HCT116 (cell line): ENCODE data around the gene ARMC8. TPM values are rescaled to one million over a fixed set of nuclear protein-coding genes. Genes with fewer than 3 reads are reported as not detected.

Source experiments
- ATAC-seq: fragments of 200-7000 bp; cut with Tn5 transposase; 2 replicates; pipeline ENCODE4 v1.9.1; 2020; ENCODE audit warnings: mild to moderate bottlenecking, moderate library complexity
- BruUV-seq: library from RNA; stranded (reverse); fragments of 400-500 nt; replicated peaks from 2 replicates; lab custom pipeline; 2021; lab: Mats Ljungman, UMichigan
- CTCF ChIA-PET: fragments of 300-600 bp; sonication (Branson Sonifier 250); formaldehyde crosslinking; loops from one replicate; lab custom pipeline; 2021; ENCODE audit warnings: antibody characterized with exemption; lab: Charles Lee
- POLR2A ChIA-PET: fragments of 300-600, 350-600 bp; sonication (Branson Sonifier 250); formaldehyde crosslinking; loops from one replicate; lab custom pipeline; 2021; ENCODE audit warnings: antibody characterized with exemption; lab: Charles Lee
- RAD21 ChIA-PET, 2 experiments: fragments of 300-600 bp; sonication (Branson Sonifier 250); formaldehyde crosslinking; loops; one replicate each; lab custom pipeline; 2023; ENCODE audit warnings: low total read pairs in 2 of 2; ENCODE audit not compliant: uncharacterized antibody in 2 of 2, unreplicated experiment in 2 of 2, low non-redundant PET in 1 of 2; lab: Charles Lee
- DNase-seq: peaks from one replicate; pipeline ENCODE4 v3.0.0-alpha.2; 2010; ENCODE audit warnings: low read depth, low spot score
- H2AFZ ChIP-seq: fragments of 200-600 bp; shearing (Covaris generic), sonication (generic); 2 replicates; pipeline ENCODE4 v1.6.1; 2017; ENCODE audit warnings: low read depth, mixed run types, mixed read lengths, antibody characterized with exemption, low read length; ENCODE audit not compliant: poor library complexity, severe bottlenecking
- H3K27ac ChIP-seq: 2 replicates; pipeline ENCODE4 v1.5.1; 2012; ENCODE audit warnings: low read depth, low read length
- H3K27me3 ChIP-seq: fragments of 200-600 bp; sonication (generic); 2 replicates; pipeline ENCODE4 v1.6.1; 2016; ENCODE audit warnings: mixed run types, low read length, mixed read lengths; ENCODE audit not compliant: insufficient read depth
- H3K36me3 ChIP-seq, 2 experiments: fragments of 200-500 bp in 1 of 2; fragments of 200-600 bp in 1 of 2; sonication (Bioruptor generic) in 1 of 2; sonication (generic) in 1 of 2; 2 replicates each; pipeline versions ENCODE4 v1.5.1 to v1.6.1; 2014 to 2016; ENCODE audit warnings: low read length in 2 of 2, inconsistent platforms in 1 of 2, mixed read lengths in 1 of 2, mixed run types in 1 of 2; ENCODE audit not compliant: insufficient read depth in 2 of 2, control insufficient read depth in 1 of 2
- H3K4me1 ChIP-seq, 2 experiments: fragments of 200-600 bp in 1 of 2; sonication (generic) in 1 of 2; 2 replicates each; pipeline versions ENCODE4 v1.5.1 to v1.6.1; 2012 to 2017; ENCODE audit warnings: low read length in 2 of 2, inconsistent platforms in 1 of 2, mild to moderate bottlenecking in 1 of 2, mixed read lengths in 1 of 2, mixed run types in 1 of 2, moderate library complexity in 1 of 2; ENCODE audit not compliant: insufficient read depth in 2 of 2, control insufficient read depth in 1 of 2
- H3K4me2 ChIP-seq: fragments of 200-600 bp; sonication (generic); 2 replicates; pipeline ENCODE4 v1.6.1; 2017; ENCODE audit warnings: mixed run types, low read length, mixed read lengths
- H3K4me3 ChIP-seq, 2 experiments: fragments of 200-600 bp in 1 of 2; sonication (generic) in 1 of 2; replicated peaks in 1 of 2; 2 replicates each; pipeline ENCODE4 v1.5.1; 2011 to 2016; ENCODE audit warnings: low read length in 2 of 2, control low read depth in 1 of 2, low read depth in 1 of 2, mild to moderate bottlenecking in 1 of 2, mixed read lengths in 1 of 2, mixed run types in 1 of 2
- H3K79me2 ChIP-seq: fragments of 200-600 bp; sonication (generic); 2 replicates; pipeline ENCODE4 v1.6.1; 2017; ENCODE audit warnings: mild to moderate bottlenecking, mixed run types, low read length, moderate library complexity, mixed read lengths; ENCODE audit not compliant: insufficient read depth
- H3K9ac ChIP-seq: fragments of 200-600 bp; sonication (generic); 2 replicates; pipeline ENCODE4 v1.6.1; 2016; ENCODE audit warnings: low read length, mixed read lengths
- H3K9me2 ChIP-seq: fragments of 200-600 bp; sonication (generic), shearing (Covaris generic); 2 replicates; pipeline ENCODE4 v1.6.1; 2017; ENCODE audit warnings: mixed run types, mild to moderate bottlenecking, moderate library complexity; ENCODE audit not compliant: insufficient read depth
- H3K9me3 ChIP-seq, 2 experiments: fragments of 200-500 bp in 1 of 2; fragments of 200-600 bp in 1 of 2; sonication (Bioruptor generic) in 1 of 2; sonication (generic) in 1 of 2; 2 replicates each; pipeline ENCODE4 v1.6.1; 2014 to 2017; ENCODE audit warnings: low read length in 2 of 2, mixed read lengths in 2 of 2, inconsistent platforms in 1 of 2, low read depth in 1 of 2, mild to moderate bottlenecking in 1 of 2, mixed run types in 1 of 2, moderate library complexity in 1 of 2; ENCODE audit not compliant: control insufficient read depth in 1 of 2, insufficient read depth in 1 of 2
- H4K20me1 ChIP-seq: fragments of 200-600 bp; sonication (generic), shearing (Covaris generic); 2 replicates; pipeline ENCODE4 v1.6.1; 2017; ENCODE audit warnings: mixed run types, mild to moderate bottlenecking, moderate library complexity; ENCODE audit not compliant: insufficient read depth
- ATF3 ChIP-seq: IDR thresholded peaks from 2 replicates; pipeline ENCODE4 v1.6.1; 2012
- CBX3 ChIP-seq: IDR thresholded peaks from 2 replicates; pipeline ENCODE4 v1.6.1; 2012; ENCODE audit warnings: low read depth
- EGR1 ChIP-seq: IDR thresholded peaks from 2 replicates; pipeline ENCODE4 v1.6.1; 2012; ENCODE audit warnings: low read depth
- ELF1 ChIP-seq: IDR thresholded peaks from 2 replicates; pipeline ENCODE4 v1.6.1; 2012; ENCODE audit warnings: low read depth, borderline replicate concordance
- EZH2phosphoT487 ChIP-seq: fragments of 200-600 bp; IDR thresholded peaks from 2 replicates; pipeline ENCODE4 v1.6.1; 2018; ENCODE audit warnings: antibody characterized with exemption, borderline replicate concordance
- FOSL1 ChIP-seq: IDR thresholded peaks from 2 replicates; pipeline ENCODE4 v1.6.1; 2012; ENCODE audit warnings: low read depth
- JUND ChIP-seq: IDR thresholded peaks from 2 replicates; pipeline ENCODE4 v1.6.1; 2012
- POLR2A ChIP-seq: IDR thresholded peaks from 2 replicates; pipeline ENCODE4 v1.7.0; 2011; ENCODE audit warnings: borderline replicate concordance; ENCODE audit not compliant: insufficient read depth, insufficient read length; ENCODE audit errors: extremely low read depth
- POLR2AphosphoS5 ChIP-seq: IDR thresholded peaks from 2 replicates; pipeline ENCODE4 v1.6.1; 2011; ENCODE audit warnings: mild to moderate bottlenecking, low read depth, low read length, moderate library complexity
- RAD21 ChIP-seq: IDR thresholded peaks from 2 replicates; pipeline ENCODE4 v1.6.1; 2012; ENCODE audit warnings: low read depth, mild to moderate bottlenecking
- SP1 ChIP-seq: IDR thresholded peaks from 2 replicates; pipeline ENCODE4 v1.6.1; 2012; ENCODE audit warnings: low read depth
- SRF ChIP-seq: IDR thresholded peaks from 2 replicates; pipeline ENCODE4 v1.6.1; 2012; ENCODE audit warnings: low read depth
- TCF7L2 ChIP-seq: IDR thresholded peaks from 2 replicates; pipeline ENCODE4 v1.7.0; 2011; ENCODE audit warnings: borderline replicate concordance, inconsistent platforms; ENCODE audit not compliant: insufficient read depth, insufficient read length; ENCODE audit errors: extremely low read depth
- YY1 ChIP-seq: IDR thresholded peaks from 2 replicates; pipeline ENCODE4 v1.6.1; 2011; ENCODE audit warnings: low read length, low read depth, moderate library complexity, mild to moderate bottlenecking; ENCODE audit not compliant: insufficient replicate concordance; ENCODE audit errors: extremely low read depth
- ZFX ChIP-seq: fragments of 450-650 bp; IDR thresholded peaks from 2 replicates; pipeline ENCODE4 v1.6.1; 2017
- ZNF274 ChIP-seq: fragments of 200-500 bp; sonication (Bioruptor generic); IDR thresholded peaks from 2 replicates; pipeline ENCODE4 v1.6.1; 2014; ENCODE audit warnings: mild to moderate bottlenecking, low read depth, low read length, inconsistent platforms
- intact Hi-C: fragments of 100-400 bp; cut with micrococcal nuclease; formaldehyde crosslinking; loops from 2 replicates; pipeline ENCODE4 v1.10.0; 2022
- total RNA-seq: library from RNA; stranded (reverse); gene quantifications from one replicate; pipeline ENCODE4 v1.2.1, GENCODE V29; 2021; ENCODE audit not compliant: unreplicated experiment
- TF ChIP-seq, protein P1 (sequence below), 3 experiments: fragments of 200-600 bp in 1 of 3; sonication (generic) in 1 of 3; IDR thresholded peaks in 2 of 3; conservative IDR thresholded peaks in 1 of 3; 2 replicates each; pipeline ENCODE4 v1.5.1; 2012 to 2017; ENCODE audit warnings: low read depth in 2 of 3, low read length in 2 of 3, antibody characterized with exemption in 1 of 3, borderline replicate concordance in 1 of 3, control low read depth in 1 of 3, mild to moderate bottlenecking in 1 of 3, mixed read lengths in 1 of 3, mixed run types in 1 of 3, moderate library complexity in 1 of 3; ENCODE audit not compliant: insufficient read depth in 1 of 3
- TF ChIP-seq, protein P2 (sequence below): IDR thresholded peaks from 2 replicates; pipeline ENCODE4 v1.6.1; 2012; ENCODE audit warnings: low read depth
- TF ChIP-seq, protein P3 (sequence below): IDR thresholded peaks from 2 replicates; pipeline ENCODE4 v1.6.1; 2012

The ARMC8 gene
- total RNA-seq, 1 experiment from 2014 or later, result 36.2 TPM

GRCh38 chr3:138213398-138214085 is 26.4 kb downstream of the ARMC8 start:
- Histone ChIP-seq H2AFZ (no peak overlapping the region), H3K4me2 (no peak overlapping the region), H3K9me2 (no peaks in the 10 kb centered on the region), H3K27ac (no peak overlapping the region), H3K9me3 (no peaks in the 10 kb centered on the region), H3K27me3 (no peaks in the 10 kb centered on the region), H3K4me1 (peaks cover 0 to 10% of the 10 kb centered on the region in 2 experiments; a peak in 1 of 4 replicates), H3K79me2 (peaks cover 56% of the 10 kb centered on the region), H4K20me1 (no peaks in the 10 kb centered on the region; the same call in 1 of the 2 replicates), H3K36me3 (no peaks in the 10 kb centered on the region), H3K9ac (no peak overlapping the region), H3K4me3 (no peak overlapping the region)
- intact Hi-C loops, result no loop called here
- ChIA-PET CTCF (no interaction called here), POLR2A (no interaction called here), RAD21 (no interaction called here)
- no peak for TF ChIP-seq FOSL1
- TF ChIP-seq CBX3, result no peak
- no peak for TF ChIP-seq TCF7L2
- TF ChIP-seq SRF, result no peak
- TF ChIP-seq SP1, result no peak
- TF ChIP-seq POLR2A, result no peak
- TF ChIP-seq RAD21, result no peak
- no peak for TF ChIP-seq JUND
- TF ChIP-seq EGR1, result no peak
- TF ChIP-seq POLR2AphosphoS5, result no peak
- no peak for TF ChIP-seq ZFX
- no peak for TF ChIP-seq EZH2phosphoT487
- no peak for TF ChIP-seq YY1
- TF ChIP-seq, protein P1, sequence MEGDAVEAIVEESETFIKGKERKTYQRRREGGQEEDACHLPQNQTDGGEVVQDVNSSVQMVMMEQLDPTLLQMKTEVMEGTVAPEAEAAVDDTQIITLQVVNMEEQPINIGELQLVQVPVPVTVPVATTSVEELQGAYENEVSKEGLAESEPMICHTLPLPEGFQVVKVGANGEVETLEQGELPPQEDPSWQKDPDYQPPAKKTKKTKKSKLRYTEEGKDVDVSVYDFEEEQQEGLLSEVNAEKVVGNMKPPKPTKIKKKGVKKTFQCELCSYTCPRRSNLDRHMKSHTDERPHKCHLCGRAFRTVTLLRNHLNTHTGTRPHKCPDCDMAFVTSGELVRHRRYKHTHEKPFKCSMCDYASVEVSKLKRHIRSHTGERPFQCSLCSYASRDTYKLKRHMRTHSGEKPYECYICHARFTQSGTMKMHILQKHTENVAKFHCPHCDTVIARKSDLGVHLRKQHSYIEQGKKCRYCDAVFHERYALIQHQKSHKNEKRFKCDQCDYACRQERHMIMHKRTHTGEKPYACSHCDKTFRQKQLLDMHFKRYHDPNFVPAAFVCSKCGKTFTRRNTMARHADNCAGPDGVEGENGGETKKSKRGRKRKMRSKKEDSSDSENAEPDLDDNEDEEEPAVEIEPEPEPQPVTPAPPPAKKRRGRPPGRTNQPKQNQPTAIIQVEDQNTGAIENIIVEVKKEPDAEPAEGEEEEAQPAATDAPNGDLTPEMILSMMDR (IDR thresholded peaks at IDR 0.05 in 2 of 3, conservative IDR thresholded peaks at IDR 0.05 in 1 of 3; ENCODE audit: borderline replicate concordance in 1 of 3, insufficient read depth in 1 of 3, low read depth in 2 of 3, low read length in 2 of 3), result no peak
- TF ChIP-seq ZNF274, result no peak
- no peak for TF ChIP-seq ATF3
- TF ChIP-seq ELF1, result no peak
- TF ChIP-seq, protein P2, sequence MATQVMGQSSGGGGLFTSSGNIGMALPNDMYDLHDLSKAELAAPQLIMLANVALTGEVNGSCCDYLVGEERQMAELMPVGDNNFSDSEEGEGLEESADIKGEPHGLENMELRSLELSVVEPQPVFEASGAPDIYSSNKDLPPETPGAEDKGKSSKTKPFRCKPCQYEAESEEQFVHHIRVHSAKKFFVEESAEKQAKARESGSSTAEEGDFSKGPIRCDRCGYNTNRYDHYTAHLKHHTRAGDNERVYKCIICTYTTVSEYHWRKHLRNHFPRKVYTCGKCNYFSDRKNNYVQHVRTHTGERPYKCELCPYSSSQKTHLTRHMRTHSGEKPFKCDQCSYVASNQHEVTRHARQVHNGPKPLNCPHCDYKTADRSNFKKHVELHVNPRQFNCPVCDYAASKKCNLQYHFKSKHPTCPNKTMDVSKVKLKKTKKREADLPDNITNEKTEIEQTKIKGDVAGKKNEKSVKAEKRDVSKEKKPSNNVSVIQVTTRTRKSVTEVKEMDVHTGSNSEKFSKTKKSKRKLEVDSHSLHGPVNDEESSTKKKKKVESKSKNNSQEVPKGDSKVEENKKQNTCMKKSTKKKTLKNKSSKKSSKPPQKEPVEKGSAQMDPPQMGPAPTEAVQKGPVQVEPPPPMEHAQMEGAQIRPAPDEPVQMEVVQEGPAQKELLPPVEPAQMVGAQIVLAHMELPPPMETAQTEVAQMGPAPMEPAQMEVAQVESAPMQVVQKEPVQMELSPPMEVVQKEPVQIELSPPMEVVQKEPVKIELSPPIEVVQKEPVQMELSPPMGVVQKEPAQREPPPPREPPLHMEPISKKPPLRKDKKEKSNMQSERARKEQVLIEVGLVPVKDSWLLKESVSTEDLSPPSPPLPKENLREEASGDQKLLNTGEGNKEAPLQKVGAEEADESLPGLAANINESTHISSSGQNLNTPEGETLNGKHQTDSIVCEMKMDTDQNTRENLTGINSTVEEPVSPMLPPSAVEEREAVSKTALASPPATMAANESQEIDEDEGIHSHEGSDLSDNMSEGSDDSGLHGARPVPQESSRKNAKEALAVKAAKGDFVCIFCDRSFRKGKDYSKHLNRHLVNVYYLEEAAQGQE, result no peak
- TF ChIP-seq, protein P3, sequence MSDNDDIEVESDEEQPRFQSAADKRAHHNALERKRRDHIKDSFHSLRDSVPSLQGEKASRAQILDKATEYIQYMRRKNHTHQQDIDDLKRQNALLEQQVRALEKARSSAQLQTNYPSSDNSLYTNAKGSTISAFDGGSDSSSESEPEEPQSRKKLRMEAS, result no peak
- no peak for ATAC-seq
- no peak for DNase-seq
- BruUV-seq, result no TSS peak
